Measurements from ENCODE around the gene ADIPOR2. TPM values are rescaled to one million over a fixed set of nuclear protein-coding genes. Genes with fewer than 3 reads are reported as not detected.

Gene ADIPOR2
- total and polyA plus RNA-seq, 10 of the 15 experiments (the other 5 are each of a cell fraction or from before 2014, with no cell fraction given) = 8.6 to 65.0 (median 38.0) TPM

- TF ChIP-seq, protein P1, sequence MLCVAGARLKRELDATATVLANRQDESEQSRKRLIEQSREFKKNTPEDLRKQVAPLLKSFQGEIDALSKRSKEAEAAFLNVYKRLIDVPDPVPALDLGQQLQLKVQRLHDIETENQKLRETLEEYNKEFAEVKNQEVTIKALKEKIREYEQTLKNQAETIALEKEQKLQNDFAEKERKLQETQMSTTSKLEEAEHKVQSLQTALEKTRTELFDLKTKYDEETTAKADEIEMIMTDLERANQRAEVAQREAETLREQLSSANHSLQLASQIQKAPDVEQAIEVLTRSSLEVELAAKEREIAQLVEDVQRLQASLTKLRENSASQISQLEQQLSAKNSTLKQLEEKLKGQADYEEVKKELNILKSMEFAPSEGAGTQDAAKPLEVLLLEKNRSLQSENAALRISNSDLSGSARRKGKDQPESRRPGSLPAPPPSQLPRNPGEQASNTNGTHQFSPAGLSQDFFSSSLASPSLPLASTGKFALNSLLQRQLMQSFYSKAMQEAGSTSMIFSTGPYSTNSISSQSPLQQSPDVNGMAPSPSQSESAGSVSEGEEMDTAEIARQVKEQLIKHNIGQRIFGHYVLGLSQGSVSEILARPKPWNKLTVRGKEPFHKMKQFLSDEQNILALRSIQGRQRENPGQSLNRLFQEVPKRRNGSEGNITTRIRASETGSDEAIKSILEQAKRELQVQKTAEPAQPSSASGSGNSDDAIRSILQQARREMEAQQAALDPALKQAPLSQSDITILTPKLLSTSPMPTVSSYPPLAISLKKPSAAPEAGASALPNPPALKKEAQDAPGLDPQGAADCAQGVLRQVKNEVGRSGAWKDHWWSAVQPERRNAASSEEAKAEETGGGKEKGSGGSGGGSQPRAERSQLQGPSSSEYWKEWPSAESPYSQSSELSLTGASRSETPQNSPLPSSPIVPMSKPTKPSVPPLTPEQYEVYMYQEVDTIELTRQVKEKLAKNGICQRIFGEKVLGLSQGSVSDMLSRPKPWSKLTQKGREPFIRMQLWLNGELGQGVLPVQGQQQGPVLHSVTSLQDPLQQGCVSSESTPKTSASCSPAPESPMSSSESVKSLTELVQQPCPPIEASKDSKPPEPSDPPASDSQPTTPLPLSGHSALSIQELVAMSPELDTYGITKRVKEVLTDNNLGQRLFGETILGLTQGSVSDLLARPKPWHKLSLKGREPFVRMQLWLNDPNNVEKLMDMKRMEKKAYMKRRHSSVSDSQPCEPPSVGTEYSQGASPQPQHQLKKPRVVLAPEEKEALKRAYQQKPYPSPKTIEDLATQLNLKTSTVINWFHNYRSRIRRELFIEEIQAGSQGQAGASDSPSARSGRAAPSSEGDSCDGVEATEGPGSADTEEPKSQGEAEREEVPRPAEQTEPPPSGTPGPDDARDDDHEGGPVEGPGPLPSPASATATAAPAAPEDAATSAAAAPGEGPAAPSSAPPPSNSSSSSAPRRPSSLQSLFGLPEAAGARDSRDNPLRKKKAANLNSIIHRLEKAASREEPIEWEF (IDR thresholded peaks at IDR 0.05; ENCODE audit: insufficient replicate concordance, low read depth, low read length) = no peak
- TF ChIP-seq, protein P2, sequence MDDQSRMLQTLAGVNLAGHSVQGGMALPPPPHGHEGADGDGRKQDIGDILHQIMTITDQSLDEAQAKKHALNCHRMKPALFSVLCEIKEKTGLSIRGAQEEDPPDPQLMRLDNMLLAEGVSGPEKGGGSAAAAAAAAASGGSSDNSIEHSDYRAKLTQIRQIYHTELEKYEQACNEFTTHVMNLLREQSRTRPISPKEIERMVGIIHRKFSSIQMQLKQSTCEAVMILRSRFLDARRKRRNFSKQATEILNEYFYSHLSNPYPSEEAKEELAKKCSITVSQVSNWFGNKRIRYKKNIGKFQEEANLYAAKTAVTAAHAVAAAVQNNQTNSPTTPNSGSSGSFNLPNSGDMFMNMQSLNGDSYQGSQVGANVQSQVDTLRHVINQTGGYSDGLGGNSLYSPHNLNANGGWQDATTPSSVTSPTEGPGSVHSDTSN (IDR thresholded peaks at IDR 0.05; ENCODE audit: insufficient replicate concordance, low read depth, low read length) = no peak
- TF ChIP-seq BCL3 (IDR thresholded peaks at IDR 0.05; ENCODE audit: borderline replicate concordance, insufficient read depth, low read depth, low read length, poor library complexity, severe bottlenecking) = no peak
Observed at GRCh38 chr12:1820191-1820895, 129.5 kb downstream of the ADIPOR2 start, which contains the start of gene LRTM2 (continued).

Data from GM12878 (cell line).